AG04450 (cell line): ENCODE data around the gene CDH2. TPM values are rescaled to one million over a fixed set of nuclear protein-coding genes. Genes with fewer than 3 reads are reported as not detected.

Experiments
- CTCF ChIA-PET: fragments of 300-600, 350-600 bp; formaldehyde crosslinking; extraction: SDS; loops from one replicate; lab custom pipeline; 2022; ENCODE audit warnings: antibody characterized with exemption, inconsistent platforms; lab: Charles Lee
- POLR2A ChIA-PET: fragments of 350-600 bp; formaldehyde crosslinking; extraction: SDS; loops from one replicate; lab custom pipeline; 2021; ENCODE audit warnings: antibody characterized with exemption, inconsistent platforms; lab: Yijun Ruan, JAX
- DNase-seq: peaks from one replicate; pipeline ENCODE4 v3.0.0-alpha.2; 2011; ENCODE audit warnings: low read depth, low spot score
- H3K27ac ChIP-seq: one replicate; pipeline ENCODE4 v1.5.1; 2012; ENCODE audit warnings: low read depth, low read length, control low read depth
- H3K27me3 ChIP-seq: one replicate; pipeline ENCODE4 v1.6.0; 2012; ENCODE audit warnings: low read length; ENCODE audit not compliant: control insufficient read depth, insufficient read depth
- H3K4me3 ChIP-seq: 2 replicates; pipeline ENCODE4 v1.5.1; 2011; ENCODE audit warnings: mild to moderate bottlenecking, low read depth, low read length, control low read depth
- H3K9me3 ChIP-seq: 2 replicates; pipeline ENCODE4 v1.5.1; 2012; ENCODE audit warnings: low read length; ENCODE audit not compliant: control insufficient read depth, insufficient read depth
- polyA minus RNA-seq: library from RNA; depleted of rRNA, polyadenylated mRNA; stranded (reverse); fragments of >200 nt; gene quantifications from 2 replicates; pipeline ENCODE4 v1.2.3, GENCODE V29; 2011; rRNA and poly(A)+ RNA removed
- polyA plus RNA-seq: library from polyadenylated mRNA; depleted of rRNA; stranded (reverse); fragments of >200 nt; gene quantifications from 2 replicates; pipeline ENCODE4 v1.2.3, GENCODE V29; 2011; rRNA removed
- TF ChIP-seq, protein P1 (sequence below): IDR thresholded peaks from 2 replicates; pipeline ENCODE4 v1.5.1; 2011; ENCODE audit warnings: low read depth, low read length, control low read depth, inconsistent platforms

CDH2 gene
- polyA plus RNA-seq (42.6 and 45.9 TPM in 2 replicates), polyA minus RNA-seq (51.4 and 55.2 TPM in 2 replicates)

GRCh38 chr18:28176948-28177827 lies at the start of gene CDH2:
Gene CDH2, minus strand, starts transcription at chr18:28177130. Its CDS starts 108 bp downstream, at chr18:28177022.
- ChIA-PET CTCF (interaction anchor here (0.6 kb wide), 1 partner anchor 220 kb away, joined by 3 read pairs; no protein-coding TSS in a partner anchor), POLR2A (interaction anchor here (0.6 to 0.8 kb wide), 2 partner anchors 17 to 96 kb away, joined by 3 to 7 read pairs; no protein-coding TSS in a partner anchor)
- peak within 1 kb of the TSS; percentile 42 for H3K27ac ChIP-seq
- H3K4me3 ChIP-seq: peak within 1 kb of the TSS; percentile 76
- DNase-seq: peak; percentile 57
- H3K27me3 ChIP-seq: no peaks in the 10 kb centered on the region
- H3K9me3 ChIP-seq: no peaks in the 10 kb centered on the region; the same call in 1 of the 2 replicates
- TF ChIP-seq, protein P1, sequence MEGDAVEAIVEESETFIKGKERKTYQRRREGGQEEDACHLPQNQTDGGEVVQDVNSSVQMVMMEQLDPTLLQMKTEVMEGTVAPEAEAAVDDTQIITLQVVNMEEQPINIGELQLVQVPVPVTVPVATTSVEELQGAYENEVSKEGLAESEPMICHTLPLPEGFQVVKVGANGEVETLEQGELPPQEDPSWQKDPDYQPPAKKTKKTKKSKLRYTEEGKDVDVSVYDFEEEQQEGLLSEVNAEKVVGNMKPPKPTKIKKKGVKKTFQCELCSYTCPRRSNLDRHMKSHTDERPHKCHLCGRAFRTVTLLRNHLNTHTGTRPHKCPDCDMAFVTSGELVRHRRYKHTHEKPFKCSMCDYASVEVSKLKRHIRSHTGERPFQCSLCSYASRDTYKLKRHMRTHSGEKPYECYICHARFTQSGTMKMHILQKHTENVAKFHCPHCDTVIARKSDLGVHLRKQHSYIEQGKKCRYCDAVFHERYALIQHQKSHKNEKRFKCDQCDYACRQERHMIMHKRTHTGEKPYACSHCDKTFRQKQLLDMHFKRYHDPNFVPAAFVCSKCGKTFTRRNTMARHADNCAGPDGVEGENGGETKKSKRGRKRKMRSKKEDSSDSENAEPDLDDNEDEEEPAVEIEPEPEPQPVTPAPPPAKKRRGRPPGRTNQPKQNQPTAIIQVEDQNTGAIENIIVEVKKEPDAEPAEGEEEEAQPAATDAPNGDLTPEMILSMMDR: peak; percentile 29

GRCh38 chr18:28212060-28212459 lies 35.1 kb upstream of the CDH2 start:
- ChIA-PET POLR2A (no interaction called here), CTCF (no interaction called here)
- no peak for DNase-seq
- H3K27ac ChIP-seq: no peak overlapping the region
- H3K4me3 ChIP-seq: no peak overlapping the region
- no peaks in the 10 kb centered on the region for H3K9me3 ChIP-seq
- H3K27me3 ChIP-seq: no peaks in the 10 kb centered on the region
- TF ChIP-seq, protein P1: no peak

DNA sequence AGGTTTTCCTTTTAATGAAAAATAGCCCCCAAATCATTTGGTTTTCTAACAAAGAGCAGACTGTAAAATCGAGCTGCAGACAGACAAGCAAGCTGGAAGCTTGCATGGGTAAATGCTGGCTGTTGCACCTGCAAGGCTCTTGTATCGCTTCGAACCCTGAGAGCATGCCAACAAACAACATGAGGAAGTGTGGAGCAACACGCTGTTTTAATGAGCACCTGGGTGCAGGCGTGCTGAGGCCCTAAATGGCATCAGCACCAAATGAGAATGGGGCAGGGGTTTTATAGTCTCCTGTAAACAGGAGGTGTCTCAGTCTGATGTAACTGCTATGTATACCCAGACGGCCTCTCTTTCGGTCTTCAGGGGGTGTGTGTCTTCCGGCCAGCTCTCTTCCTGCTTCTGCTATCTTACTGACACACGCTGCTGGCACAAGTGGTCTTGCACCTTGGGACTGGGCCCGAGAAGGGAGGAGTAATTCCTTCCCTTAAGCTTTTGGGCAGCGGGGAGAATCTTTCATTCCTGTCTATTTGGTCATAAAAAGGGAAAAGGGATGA lies 31.9 kb upstream of the CDH2 start:
- CTCF ChIA-PET: no interaction called here

GRCh38 chr18:28208268-28208667 lies 31.3 kb upstream of the CDH2 start:
- TF ChIP-seq, protein P1: no peak

More for the DNA sequence above, 31.9 kb upstream of the CDH2 start:
- no peak overlapping the region for H3K4me3 ChIP-seq
- POLR2A ChIA-PET: no interaction called here
- TF ChIP-seq, protein P1: no peak
- no peak overlapping the region for H3K27ac ChIP-seq
- no peak for DNase-seq
- no peaks in the 10 kb centered on the region for H3K27me3 ChIP-seq
- no peaks in the 10 kb centered on the region for H3K9me3 ChIP-seq

GRCh38 chr18:28204154-28204553 lies 27.2 kb upstream of the CDH2 start:
- Histone ChIP-seq H3K27ac (no peak overlapping the region), H3K9me3 (no peaks in the 10 kb centered on the region), H3K4me3 (no peak overlapping the region), H3K27me3 (no peaks in the 10 kb centered on the region)
- TF ChIP-seq, protein P1: no peak
- POLR2A ChIA-PET: interaction anchor here (0.7 kb wide), 1 partner anchor 373 kb away, joined by 3 read pairs; no protein-coding TSS in a partner anchor
- CTCF ChIA-PET: no interaction called here
- DNase-seq: peak; percentile 46

More at GRCh38 chr18:28208268-28208667, 31.3 kb upstream of the CDH2 start:
- ChIA-PET CTCF (no interaction called here), POLR2A (no interaction called here)
- no peak overlapping the region for H3K27ac ChIP-seq
- no peak for DNase-seq
- no peaks in the 10 kb centered on the region for H3K27me3 ChIP-seq
- no peak overlapping the region for H3K4me3 ChIP-seq
- H3K9me3 ChIP-seq: no peaks in the 10 kb centered on the region
